Measurements from ENCODE around the gene UNCX.
"Not testable (repeated sequence)": the region's sequence is repeated elsewhere in the genome, so short reads cannot be mapped to it uniquely, and the experiment has no call there.

The UNCX gene

GRCh38 chr7:1257863-1258262 lies 25.2 kb downstream of the UNCX start:
- no peak for DNase-seq (ENCODE audit: low read depth)

- no peak for DNase-seq (ENCODE audit: low read depth)
Observed at GRCh38 chr7:1259621-1260243, 27.1 kb downstream of the UNCX start.

- no peak for DNase-seq (ENCODE audit: low read depth)
Observed at GRCh38 chr7:1260244-1260635, 27.6 kb downstream of the UNCX start.

GRCh38 chr7:1261036-1261435 lies 28.4 kb downstream of the UNCX start:
- DNase-seq (ENCODE audit: low read depth), result not testable (repeated sequence)

GRCh38 chr7:1262441-1262840 lies 29.8 kb downstream of the UNCX start:
- no peak for DNase-seq (ENCODE audit: low read depth)

- DNase-seq (ENCODE audit: low read depth), result no peak
Observed at GRCh38 chr7:1263391-1263951, 30.8 kb downstream of the UNCX start.

GRCh38 chr7:1264345-1265280 lies 31.9 kb downstream of the UNCX start:
- DNase-seq (ENCODE audit: low read depth), result no peak

- no peak for DNase-seq (ENCODE audit: low read depth)
Observed at GRCh38 chr7:1267016-1267900, 34.6 kb downstream of the UNCX start.

- DNase-seq (ENCODE audit: low read depth), result no peak
Observed at GRCh38 chr7:1268076-1268815, 35.6 kb downstream of the UNCX start.

- no peak for DNase-seq (ENCODE audit: low read depth)
Observed at GRCh38 chr7:1268866-1269265, 36.2 kb downstream of the UNCX start.

GRCh38 chr7:1269336-1269890 lies 36.7 kb downstream of the UNCX start:
- DNase-seq (ENCODE audit: low read depth), result no peak

- no peak for DNase-seq (ENCODE audit: low read depth)
Observed at GRCh38 chr7:1270181-1270580, 37.5 kb downstream of the UNCX start.

GRCh38 chr7:1271046-1271445 lies 38.4 kb downstream of the UNCX start:
- DNase-seq (ENCODE audit: low read depth), result no peak

GRCh38 chr7:1271656-1272055 lies 39.0 kb downstream of the UNCX start:
- no peak for DNase-seq (ENCODE audit: low read depth)

GRCh38 chr7:1272136-1272535 lies 39.5 kb downstream of the UNCX start:
- not testable (repeated sequence) for DNase-seq (ENCODE audit: low read depth)

- DNase-seq (ENCODE audit: low read depth), result no peak
Observed at GRCh38 chr7:1274121-1274875, 41.6 kb downstream of the UNCX start.

- no peak for DNase-seq (ENCODE audit: low read depth)
Observed at GRCh38 chr7:1274876-1275375, 42.3 kb downstream of the UNCX start.

- DNase-seq (ENCODE audit: low read depth), result no peak
Observed at GRCh38 chr7:1275451-1276381, 43.0 kb downstream of the UNCX start.

GRCh38 chr7:1276626-1277175 lies 44.0 kb downstream of the UNCX start:
- DNase-seq (ENCODE audit: low read depth), result no peak

Data from amniotic epithelial cell (primary cell).